ENCODE results near the gene HIC1. TPM values are rescaled to one million over a fixed set of nuclear protein-coding genes. Genes with fewer than 3 reads are reported as not detected.

HIC1 gene
- total and polyA plus RNA-seq, 9 of the 15 experiments (the other 6 are each of a cell fraction or from before 2014, with no cell fraction given), result 0.01 to 2.5 (median 0.18) TPM

GRCh38 chr17:2041561-2042389 lies 13.1 kb upstream of the HIC1 start, which contains the start of gene OVCA2 (continued):
- TF ChIP-seq BCLAF1 (IDR thresholded peaks at IDR 0.05; ENCODE audit: borderline replicate concordance in 1 of 2, control insufficient read depth in 1 of 2, low read depth in 2 of 2, low read length in 1 of 2) (no peak), ZBTB43 (CRISPR knock-in tag; IDR thresholded peaks at IDR 0.05) (no peak), VEZF1 (CRISPR knock-in tag; IDR thresholded peaks at IDR 0.05) (peak; percentile 97), IFI16 (CRISPR knock-in tag; IDR thresholded peaks at IDR 0.05) (no peak), ZNF609 (CRISPR knock-in tag; IDR thresholded peaks at IDR 0.05; ENCODE audit: borderline replicate concordance) (peak; percentile 44; the same call in 1 of the 2 replicates), ZBTB17 (CRISPR knock-in tag; IDR thresholded peaks at IDR 0.05) (peak; percentile 79), ZBTB9 (CRISPR knock-in tag; IDR thresholded peaks at IDR 0.05) (0 out of 2 replicates have a peak, but pooled peaks have one; percentile 18), KAT8 (IDR thresholded peaks at IDR 0.05; ENCODE audit: low read depth) (0 out of 2 replicates have a peak, but pooled peaks have one; percentile 31), IRF2 (CRISPR knock-in tag; IDR thresholded peaks at IDR 0.05) (no peak), FOXJ2 (tag; IDR thresholded peaks at IDR 0.05) (0 out of 2 replicates have a peak, but pooled peaks have one; percentile 52), PURB (CRISPR knock-in tag; IDR thresholded peaks at IDR 0.05; ENCODE audit: low read depth) (no peak)

Measured in K562 (cell line).